ENCODE data around the gene MAPK4.

DNA sequence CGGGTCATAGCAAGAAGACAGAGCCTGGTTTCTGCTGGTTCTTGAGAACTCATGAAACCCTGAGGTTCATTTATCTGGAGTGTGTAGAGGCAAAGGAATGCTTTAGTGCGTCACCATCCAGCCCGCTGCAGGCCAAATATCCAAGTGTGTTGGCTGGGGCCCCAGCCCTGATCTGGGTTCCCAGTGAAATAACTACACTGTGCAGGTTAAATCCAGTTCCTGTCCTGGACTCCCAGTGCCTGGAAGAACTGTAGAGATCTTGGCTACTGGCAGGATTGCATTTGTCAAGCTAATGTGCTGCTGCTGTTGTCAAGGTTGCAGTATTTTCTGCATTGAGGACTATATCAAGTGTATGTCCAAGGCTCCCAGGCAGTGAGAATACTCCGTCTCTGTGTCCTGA lies 89.9 kb downstream of the MAPK4 start:
- TF ChIP-seq CTCF (IDR thresholded peaks at IDR 0.05) (no peak), POLR2AphosphoS5 (IDR thresholded peaks at IDR 0.05; ENCODE audit: insufficient read depth in 1 of 2, low read depth in 1 of 2) (no peak), POLR2A (IDR thresholded peaks at IDR 0.05) (no peak)
